GM11168 (cell line): ENCODE data around the gene KCTD5.
"Not testable (repeated sequence)": the region's sequence is repeated elsewhere in the genome, so short reads cannot be mapped to it uniquely, and the experiment has no call there.

Experiments
- in situ Hi-C: fragments of 300-500 bp; cut with MboI; formaldehyde crosslinking; loops from one replicate; pipeline ENCODE4 v1.12.0; 2022; ENCODE audit warnings: low sequenced_read_pairs; ENCODE audit not compliant: unreplicated experiment

Gene KCTD5, protein sequence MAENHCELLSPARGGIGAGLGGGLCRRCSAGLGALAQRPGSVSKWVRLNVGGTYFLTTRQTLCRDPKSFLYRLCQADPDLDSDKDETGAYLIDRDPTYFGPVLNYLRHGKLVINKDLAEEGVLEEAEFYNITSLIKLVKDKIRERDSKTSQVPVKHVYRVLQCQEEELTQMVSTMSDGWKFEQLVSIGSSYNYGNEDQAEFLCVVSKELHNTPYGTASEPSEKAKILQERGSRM

DNA sequence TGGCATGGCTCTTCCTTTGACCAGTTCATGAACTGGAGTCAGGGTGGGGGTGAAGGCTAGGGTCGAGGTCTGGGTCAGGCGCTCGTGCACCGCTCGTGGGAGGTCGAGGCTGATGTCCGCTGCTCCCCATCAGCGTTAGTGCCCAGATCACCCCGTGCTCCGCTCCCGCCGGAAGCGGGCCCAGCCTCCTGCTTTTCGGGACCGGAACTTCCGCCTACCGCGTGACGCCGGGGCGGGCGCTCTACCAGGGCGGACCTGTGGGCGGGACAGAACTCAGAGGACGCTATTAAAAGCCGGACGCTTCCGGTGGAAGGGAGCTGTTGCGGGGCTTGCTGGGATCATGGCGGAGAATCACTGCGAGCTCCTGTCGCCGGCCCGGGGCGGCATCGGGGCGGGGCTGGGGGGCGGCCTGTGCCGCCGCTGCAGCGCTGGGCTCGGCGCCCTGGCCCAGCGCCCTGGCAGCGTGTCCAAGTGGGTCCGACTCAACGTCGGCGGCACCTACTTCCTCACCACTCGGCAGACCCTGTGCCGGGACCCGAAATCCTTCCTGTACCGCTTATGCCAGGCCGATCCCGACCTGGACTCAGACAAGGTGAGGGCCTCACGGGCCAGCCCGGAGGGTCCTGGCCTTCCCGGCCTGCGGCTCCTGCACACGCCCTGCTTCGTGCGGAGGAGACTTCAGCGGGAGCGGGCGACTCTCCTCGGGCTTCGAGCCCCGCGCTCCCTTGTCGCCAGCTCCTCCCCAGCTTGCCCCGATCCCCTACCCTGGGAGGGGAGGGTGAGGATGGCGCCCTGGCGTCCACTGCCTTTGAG is at the start of gene KCTD5:
Gene KCTD5 (plus strand): TSS at position 315 of the 813 bp plus-strand sequence. CDS start 26 bp downstream, at position 341.
- in situ Hi-C loops, result no loop called here

DNA sequence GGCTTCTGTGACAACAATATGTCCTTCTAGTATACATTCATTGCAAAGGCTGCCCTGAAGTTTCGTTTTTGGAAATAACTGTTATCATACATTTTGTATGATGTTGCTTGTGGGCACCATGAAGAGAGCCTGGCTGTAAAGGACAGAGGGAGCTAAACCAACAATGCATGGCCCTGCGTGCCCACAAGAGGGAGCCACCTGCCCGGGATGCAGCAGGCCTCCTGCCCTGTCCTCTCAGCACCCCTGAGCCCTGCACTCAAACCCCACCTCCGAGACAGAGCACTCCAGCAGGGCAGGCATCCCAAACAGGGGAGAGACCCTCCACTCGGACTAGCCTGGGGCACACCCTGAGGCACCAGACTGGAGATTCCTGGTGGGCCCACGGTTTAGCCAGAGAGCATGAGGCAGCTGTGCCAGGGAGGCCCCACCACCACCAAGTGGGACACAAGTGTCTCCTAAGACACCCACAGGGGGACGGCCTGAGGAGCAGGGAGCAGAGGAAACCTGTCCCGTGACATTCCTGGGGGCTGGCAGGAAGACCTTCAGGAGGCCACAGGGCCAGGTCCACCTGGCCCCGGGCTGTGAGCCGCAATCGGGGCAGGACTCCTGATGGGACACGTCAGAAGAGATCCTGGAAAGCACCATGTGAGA is 43.1 kb upstream of the KCTD5 start:
- in situ Hi-C loops, result not testable (repeated sequence)

DNA sequence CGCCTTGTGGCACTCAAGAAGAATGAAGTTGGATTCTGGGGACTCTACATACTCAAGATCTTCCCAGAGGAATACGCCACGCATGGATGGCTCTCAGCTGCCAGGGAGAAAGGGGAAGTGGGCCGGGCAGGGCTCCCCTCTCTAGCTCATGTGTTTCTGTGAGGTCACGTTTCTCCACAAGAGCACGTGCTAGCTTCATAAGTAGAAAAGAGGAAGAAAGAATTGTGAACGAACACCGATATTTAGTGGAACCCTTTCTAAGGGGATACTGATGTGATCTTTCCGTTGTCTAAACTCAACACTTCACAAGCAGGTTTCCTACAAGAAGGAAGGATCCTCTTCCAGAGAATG is 42.6 kb upstream of the KCTD5 start:
- in situ Hi-C loops, result not testable (repeated sequence)

DNA sequence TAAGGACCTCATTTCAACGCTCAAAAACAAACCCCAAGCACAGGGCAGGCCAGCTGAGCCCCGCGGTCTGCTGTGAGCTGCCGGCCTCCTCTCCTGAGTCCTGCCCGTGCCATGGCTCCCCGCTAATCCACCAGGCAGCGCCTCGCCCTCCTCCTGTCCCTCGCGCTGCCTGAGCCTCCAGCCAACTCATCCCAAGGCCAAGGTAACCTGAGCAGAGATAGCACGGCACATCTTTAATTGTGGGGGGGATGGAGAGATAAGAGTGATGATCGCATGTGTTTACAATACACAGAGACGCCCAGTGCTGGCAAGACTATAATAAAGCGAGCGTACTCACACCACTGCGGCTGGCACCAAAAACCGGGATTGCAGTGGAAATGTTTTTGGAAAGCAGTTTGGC is 39.8 kb upstream of the KCTD5 start:
- in situ Hi-C loops, result not testable (repeated sequence)

DNA sequence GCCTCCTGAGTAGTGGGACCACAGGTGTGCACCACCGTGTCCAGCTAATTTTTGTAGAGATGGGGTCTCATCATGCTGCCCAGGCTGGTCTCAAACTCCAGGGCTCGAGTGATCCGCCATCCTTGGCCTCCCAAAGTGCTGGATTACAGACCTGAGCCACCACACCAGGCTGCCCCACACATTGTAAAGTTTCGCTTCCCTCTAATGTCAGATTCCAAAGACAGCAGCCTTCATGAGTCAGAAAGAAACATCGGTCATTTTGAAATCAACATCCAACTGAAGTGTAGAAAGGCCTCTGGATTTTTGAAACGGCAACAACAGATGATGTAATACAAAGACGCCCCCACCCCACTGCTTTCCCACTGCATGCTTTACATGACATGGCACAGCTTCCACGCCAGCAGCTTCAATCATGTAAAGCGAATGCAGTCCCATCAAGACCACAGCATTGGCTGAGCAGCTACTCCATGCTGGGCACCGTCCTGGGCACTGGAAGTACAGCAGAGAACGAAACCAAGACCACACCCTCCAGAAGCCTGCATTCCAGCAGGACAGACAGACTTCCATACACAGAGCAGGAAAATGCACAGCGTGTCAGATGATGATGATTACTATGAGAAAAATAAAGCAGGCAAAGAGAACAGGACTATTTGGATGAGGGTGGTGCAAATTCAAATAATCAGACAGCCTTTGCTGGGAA is 37.4 kb upstream of the KCTD5 start:
- in situ Hi-C loops, result not testable (repeated sequence)

DNA sequence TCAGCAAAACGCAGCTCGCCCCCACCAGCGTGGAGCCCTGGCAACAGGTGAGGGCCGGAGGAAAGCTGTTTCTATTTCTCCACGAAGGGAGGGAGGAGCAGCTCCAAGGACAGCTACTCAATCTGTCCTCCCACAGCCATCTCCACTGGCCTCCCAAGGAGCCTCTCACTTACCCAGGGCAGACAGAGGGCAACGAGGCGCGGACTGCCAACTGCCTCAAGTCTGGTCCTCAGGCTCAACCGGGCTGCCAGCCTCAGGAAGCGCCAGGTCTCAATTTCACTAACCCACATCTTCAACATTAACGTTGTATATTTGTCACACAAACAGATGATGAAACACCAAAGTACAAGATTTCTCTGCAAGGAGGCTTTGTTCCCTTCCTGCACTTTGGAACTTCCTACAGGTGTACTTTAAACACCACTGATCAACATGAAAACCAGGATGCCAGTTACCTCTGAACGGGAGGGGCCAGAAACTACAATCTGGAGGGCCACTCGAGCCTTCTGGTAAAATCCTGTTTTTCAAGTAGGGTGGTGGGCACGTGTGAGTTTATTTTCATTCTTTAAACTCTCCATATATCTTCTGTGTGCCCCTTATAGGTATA is 31.0 kb upstream of the KCTD5 start:
- in situ Hi-C loops, result not testable (repeated sequence)

DNA sequence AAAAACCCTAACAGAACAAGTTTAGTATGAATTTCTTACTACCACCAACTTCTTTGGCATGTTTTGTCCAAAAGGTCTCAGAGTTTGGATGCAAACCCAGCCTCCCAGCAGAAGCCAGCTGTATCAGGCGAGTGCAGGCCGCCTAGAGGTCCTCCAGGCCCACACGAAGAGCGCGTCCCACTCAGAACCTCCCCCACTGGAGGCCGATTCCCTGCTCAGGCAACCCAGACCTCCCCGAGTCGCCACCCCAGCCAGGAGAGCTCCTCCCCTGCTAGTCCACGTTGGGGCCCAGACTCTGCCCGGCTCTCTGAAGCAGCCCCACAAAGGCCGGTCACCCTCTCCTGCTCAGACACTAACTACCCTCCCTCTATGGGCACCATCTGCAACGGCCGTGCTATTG is 28.4 kb upstream of the KCTD5 start:
- in situ Hi-C loops, result not testable (repeated sequence)

DNA sequence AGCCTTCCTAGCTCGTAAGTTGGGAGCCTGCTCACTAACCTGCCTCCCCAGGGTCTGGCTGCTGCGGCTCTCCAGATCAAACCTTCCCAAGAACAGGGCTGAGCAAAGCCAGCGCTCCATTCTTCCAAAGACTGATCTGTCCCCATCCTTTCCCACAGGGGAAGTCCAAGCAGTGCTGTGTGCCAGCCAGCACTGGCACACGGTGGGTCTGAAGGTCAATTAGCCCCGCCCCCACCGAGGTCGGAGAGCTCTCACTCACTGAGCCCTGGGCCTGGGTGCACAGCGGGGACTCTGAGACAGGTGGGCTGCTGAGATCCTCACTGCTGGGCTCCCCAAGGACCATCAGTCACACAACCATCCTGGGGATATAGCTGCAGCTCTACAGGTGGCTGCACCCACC is 27.4 kb upstream of the KCTD5 start:
- in situ Hi-C loops, result loop anchor here (5.0 kb wide), 1 partner anchor 113 kb away; no protein-coding TSS in a partner anchor

DNA sequence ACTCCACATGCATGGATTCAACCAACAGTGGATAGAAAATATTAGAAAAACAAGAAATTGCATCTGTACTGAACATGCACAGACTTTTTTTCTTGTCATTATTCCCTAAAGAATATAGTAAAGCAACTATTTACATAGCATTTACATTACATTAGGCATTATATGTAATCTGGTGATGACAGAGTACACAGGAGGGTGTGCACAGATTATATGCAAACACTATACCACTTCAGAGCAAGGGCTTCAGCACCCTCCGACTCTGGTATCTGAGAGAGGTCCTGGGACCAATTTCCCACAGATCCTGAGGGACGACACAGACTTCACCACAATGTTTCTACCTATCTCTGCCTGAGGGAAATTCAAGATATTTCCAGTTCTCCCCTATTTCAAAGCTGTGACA is 25.3 kb upstream of the KCTD5 start:
- in situ Hi-C loops, result loop anchor here (5.0 kb wide), 1 partner anchor 115 kb away; no protein-coding TSS in a partner anchor

DNA sequence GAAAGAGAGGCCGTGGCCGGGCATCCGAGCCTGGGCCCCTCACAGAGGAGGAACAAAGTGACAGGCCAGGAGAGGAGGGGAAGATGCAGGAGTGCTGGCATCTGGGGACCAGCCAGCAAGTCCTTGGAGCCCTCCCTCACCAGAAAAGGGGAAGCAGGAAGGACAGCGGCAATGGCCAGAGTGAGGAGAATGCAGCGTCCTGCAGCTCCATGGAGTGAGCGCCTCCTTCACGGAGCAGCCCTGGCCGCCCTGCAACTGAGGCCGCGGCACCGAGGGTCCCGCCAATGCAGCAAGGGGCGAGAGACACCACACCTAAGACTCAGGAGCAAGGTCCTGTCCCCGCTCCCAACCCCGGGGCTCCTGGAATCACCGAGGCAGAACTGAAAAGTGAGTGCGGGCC is 24.5 kb upstream of the KCTD5 start:
- in situ Hi-C loops, result loop anchor here (5.0 kb wide), 1 partner anchor 116 kb away; no protein-coding TSS in a partner anchor

DNA sequence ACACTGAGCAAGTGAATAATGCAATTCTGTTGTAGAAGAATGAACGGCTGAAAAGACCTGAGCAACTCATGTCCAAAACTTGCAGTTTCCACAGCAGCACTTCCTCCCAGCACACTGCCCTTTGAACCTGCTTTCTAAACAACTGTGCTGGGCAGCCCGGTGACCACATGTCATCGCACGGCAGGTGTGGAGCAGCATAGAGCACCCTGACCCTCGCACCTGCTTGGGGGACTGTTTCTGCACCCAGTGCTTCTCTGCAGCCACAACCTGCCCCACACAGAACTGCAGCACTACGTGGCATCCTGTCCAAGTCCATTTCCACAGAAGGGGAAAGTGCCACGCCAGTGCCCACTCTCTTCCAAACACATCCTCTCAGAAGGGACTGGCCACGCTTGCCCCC is 22.8 kb upstream of the KCTD5 start:
- in situ Hi-C loops, result loop anchor here (5.0 kb wide), 1 partner anchor 117 kb away; no protein-coding TSS in a partner anchor

DNA sequence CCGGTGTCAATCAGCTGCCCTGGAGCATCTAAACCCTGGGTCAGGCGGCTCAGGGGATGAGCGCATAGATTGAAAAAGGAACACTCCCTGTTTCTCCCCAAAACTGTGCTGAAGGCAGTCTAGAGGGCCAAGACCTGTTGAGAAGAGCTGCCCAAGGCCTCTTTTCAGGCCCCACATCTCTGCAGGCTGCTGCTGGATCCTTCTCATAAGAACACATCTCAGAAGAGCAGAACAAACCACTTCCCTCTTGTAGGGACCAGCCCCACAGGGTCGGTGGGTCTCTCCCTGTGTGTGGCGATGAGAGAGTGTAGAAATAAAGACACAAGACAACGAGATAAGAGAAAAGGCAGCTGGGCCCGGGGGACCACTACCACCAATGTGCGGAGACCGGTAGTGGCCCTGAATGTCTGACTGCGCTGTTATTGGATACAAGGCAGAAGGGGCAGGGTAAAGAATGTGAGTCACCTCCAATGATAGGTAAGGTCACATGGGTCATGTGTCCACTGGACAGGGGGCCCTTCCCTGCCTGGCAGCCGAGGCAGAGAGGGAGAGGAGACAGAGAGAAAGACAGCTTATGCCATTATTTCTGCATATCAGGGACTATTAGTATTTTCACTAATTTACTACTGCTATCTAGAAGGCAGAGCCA is 22.2 kb upstream of the KCTD5 start:
- in situ Hi-C loops, result not testable (repeated sequence)

DNA sequence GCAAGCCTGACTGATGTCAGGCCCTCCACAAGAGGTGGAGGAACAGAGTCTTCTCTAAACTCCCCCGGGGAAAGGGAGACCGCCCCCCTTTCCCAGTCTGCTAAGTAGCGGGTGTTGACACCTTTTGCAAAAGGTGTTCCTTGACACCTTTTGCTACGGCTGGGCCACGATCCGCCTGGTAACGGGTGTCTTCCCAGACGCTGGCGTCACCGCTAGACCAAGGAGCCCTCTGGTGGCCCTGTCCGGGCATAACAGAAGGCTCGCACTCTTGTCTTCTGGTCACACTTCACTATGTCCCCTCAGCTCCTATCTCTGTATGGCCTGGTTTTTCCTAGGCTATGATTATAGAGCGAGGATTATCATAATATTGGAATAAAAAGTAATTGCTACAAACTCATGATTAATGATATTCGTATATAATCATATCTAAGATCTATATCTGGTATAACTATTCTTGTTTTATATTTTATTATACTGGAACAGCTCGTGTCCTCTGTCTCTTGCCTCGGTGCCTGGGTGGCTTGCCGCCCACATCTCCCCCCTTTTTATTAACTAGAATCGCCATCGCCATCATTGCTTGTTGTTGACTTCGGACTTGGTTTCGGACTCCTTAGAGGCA is 21.5 kb upstream of the KCTD5 start:
- in situ Hi-C loops, result not testable (repeated sequence)

DNA sequence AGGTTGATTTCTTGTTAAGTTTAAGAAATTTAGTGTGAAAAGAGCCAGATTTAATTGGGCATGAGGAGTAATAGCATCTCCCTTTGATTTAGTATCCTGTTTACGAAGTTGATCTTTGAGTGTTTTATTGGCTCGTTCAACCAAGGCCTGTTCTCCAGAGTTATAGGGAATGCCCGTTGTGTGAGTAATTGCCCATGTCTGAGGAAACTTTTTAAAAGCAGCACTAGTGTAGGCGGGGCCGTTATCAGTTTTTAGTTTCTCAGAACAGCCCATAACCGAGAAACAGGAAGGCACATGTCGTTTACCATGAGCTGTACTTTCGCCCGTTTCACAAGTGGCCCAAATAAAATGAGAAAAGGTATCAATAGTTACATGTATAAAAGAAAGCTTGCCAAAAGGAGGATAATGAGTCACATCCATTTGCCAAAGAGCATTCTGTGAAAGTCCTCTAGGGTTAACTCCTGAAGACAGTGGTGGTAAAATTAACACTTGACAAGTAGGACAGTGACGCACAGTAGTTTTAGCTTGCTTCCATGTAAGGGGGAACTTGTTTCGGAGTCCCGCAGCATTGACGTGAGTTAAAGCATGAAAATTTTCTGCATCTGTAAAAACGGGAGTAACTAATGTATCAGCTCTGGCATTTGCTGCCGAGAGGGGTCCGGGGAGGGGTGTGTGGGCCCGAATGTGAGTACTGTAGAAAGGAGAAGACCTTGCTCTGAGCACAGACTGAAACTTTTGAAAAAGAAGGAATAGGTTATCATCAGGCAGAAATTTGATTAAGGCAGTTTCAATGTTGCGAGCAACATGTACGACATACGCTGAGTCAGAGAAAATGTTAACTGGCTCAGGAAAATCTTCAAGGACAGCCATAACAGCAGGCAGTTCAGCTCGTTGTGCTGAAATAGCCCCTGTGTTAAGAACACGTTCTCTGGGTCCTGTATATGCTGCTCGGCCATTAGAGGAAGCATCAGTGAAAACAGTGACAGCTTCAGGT is 18.5 kb upstream of the KCTD5 start:
- in situ Hi-C loops, result no loop called here

DNA sequence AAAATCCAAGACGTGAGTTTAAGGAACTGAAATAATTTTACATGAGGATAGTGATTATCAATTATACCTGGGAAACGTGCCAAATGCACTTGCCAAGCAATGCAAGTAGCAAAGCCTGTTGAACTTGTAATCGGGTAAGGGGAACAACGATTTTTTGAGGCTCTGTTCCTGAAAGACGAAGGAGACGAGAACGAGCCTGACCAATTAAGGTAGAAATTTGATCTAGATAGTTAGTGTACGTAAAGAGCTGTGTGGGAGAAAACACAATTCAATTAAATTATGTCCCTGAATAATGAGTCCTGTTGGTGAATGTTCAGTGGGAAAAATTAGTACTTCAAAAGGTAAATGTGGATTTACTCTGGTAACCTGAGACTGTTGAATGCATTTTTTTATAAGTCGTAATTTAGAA is 17.7 kb upstream of the KCTD5 start:
- in situ Hi-C loops, result no loop called here

DNA sequence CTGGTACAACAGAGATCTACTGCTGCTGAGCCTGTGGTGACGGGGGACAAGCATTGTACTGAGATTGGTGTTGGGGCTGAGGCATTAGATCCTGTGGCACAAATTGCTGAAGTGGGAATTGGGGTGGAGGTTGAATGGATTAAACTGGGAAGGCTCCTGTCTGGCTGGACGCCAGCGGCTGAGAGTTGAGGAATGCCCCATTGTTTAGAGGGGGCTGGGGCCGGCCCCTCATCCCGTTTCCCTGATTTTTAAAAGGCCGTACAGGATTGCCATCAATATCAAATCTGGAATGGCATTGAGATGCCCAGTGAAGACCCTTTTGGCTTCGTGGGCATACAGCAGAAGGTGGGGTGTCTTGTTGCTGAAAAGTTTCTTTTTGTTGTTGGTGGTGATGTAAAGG is 15.7 kb upstream of the KCTD5 start:
- in situ Hi-C loops, result not testable (repeated sequence)

DNA sequence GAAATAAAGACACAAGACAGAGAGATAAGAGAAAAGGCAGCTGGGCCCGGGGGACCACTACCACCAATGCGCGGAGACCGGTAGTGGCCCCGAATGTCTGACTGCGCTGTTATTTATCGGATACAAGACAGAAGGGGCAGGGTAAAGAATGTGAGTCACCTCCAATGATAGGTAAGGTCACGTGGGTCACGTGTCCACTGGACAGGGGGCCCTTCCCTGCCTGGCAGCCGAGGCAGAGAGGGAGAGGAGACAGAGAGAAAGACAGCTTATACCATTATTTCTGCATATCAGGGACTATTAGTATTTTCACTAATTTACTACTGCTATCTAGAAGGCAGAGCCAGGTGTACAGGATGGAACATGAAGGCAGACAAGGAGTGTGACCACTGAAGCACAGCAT is 12.7 kb upstream of the KCTD5 start:
- in situ Hi-C loops, result not testable (repeated sequence)

DNA sequence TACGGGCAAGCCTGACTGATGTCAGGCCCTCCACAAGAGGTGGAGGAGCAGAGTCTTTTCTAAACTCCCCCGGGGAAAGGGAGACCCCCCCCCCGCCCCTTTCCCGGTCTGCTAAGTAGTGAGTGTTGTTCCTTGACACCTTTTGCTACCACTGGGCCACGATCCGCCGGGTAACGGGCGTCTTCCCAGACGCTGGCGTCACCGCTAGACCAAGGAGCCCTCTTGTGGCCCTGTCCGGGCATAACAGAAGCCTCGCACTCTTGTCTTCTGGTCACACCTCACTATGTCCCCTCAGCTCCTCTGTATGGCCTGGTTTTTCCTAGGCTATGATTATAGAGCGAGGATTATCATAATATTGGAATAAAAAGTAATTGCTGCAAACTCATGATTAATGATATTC is 12.3 kb upstream of the KCTD5 start:
- in situ Hi-C loops, result not testable (repeated sequence)
